HCT116 (cell line): ENCODE measurements around the gene ATP2A3. TPM values are rescaled to one million over a fixed set of nuclear protein-coding genes. Genes with fewer than 3 reads are reported as not detected.

Source experiments
- ATAC-seq: fragments of 200-7000 bp; cut with Tn5 transposase; 2 replicates; pipeline ENCODE4 v1.9.1; 2020; ENCODE audit warnings: mild to moderate bottlenecking, moderate library complexity
- BruUV-seq: library from RNA; stranded (reverse); fragments of 400-500 nt; replicated peaks from 2 replicates; lab custom pipeline; 2021; lab: Mats Ljungman, UMichigan
- CTCF ChIA-PET: fragments of 300-600 bp; sonication (Branson Sonifier 250); formaldehyde crosslinking; loops from one replicate; lab custom pipeline; 2021; ENCODE audit warnings: antibody characterized with exemption; lab: Charles Lee
- POLR2A ChIA-PET: fragments of 300-600, 350-600 bp; sonication (Branson Sonifier 250); formaldehyde crosslinking; loops from one replicate; lab custom pipeline; 2021; ENCODE audit warnings: antibody characterized with exemption; lab: Charles Lee
- RAD21 ChIA-PET, 2 experiments: fragments of 300-600 bp; sonication (Branson Sonifier 250); formaldehyde crosslinking; loops; one replicate each; lab custom pipeline; 2023; ENCODE audit warnings: low total read pairs in 2 of 2; ENCODE audit not compliant: uncharacterized antibody in 2 of 2, unreplicated experiment in 2 of 2, low non-redundant PET in 1 of 2; lab: Charles Lee
- DNase-seq: peaks from one replicate; pipeline ENCODE4 v3.0.0-alpha.2; 2010; ENCODE audit warnings: low read depth, low spot score
- H2AFZ ChIP-seq: fragments of 200-600 bp; shearing (Covaris generic), sonication (generic); 2 replicates; pipeline ENCODE4 v1.6.1; 2017; ENCODE audit warnings: low read depth, mixed run types, mixed read lengths, antibody characterized with exemption, low read length; ENCODE audit not compliant: poor library complexity, severe bottlenecking
- H3K27ac ChIP-seq: 2 replicates; pipeline ENCODE4 v1.5.1; 2012; ENCODE audit warnings: low read depth, low read length
- H3K27me3 ChIP-seq: fragments of 200-600 bp; sonication (generic); 2 replicates; pipeline ENCODE4 v1.6.1; 2016; ENCODE audit warnings: mixed run types, low read length, mixed read lengths; ENCODE audit not compliant: insufficient read depth
- H3K36me3 ChIP-seq, 2 experiments: fragments of 200-500 bp in 1 of 2; fragments of 200-600 bp in 1 of 2; sonication (Bioruptor generic) in 1 of 2; sonication (generic) in 1 of 2; 2 replicates each; pipeline versions ENCODE4 v1.5.1 to v1.6.1; 2014 to 2016; ENCODE audit warnings: low read length in 2 of 2, inconsistent platforms in 1 of 2, mixed read lengths in 1 of 2, mixed run types in 1 of 2; ENCODE audit not compliant: insufficient read depth in 2 of 2, control insufficient read depth in 1 of 2
- H3K4me1 ChIP-seq, 2 experiments: fragments of 200-600 bp in 1 of 2; sonication (generic) in 1 of 2; 2 replicates each; pipeline versions ENCODE4 v1.5.1 to v1.6.1; 2012 to 2017; ENCODE audit warnings: low read length in 2 of 2, inconsistent platforms in 1 of 2, mild to moderate bottlenecking in 1 of 2, mixed read lengths in 1 of 2, mixed run types in 1 of 2, moderate library complexity in 1 of 2; ENCODE audit not compliant: insufficient read depth in 2 of 2, control insufficient read depth in 1 of 2
- H3K4me2 ChIP-seq: fragments of 200-600 bp; sonication (generic); 2 replicates; pipeline ENCODE4 v1.6.1; 2017; ENCODE audit warnings: mixed run types, low read length, mixed read lengths
- H3K4me3 ChIP-seq, 2 experiments: fragments of 200-600 bp in 1 of 2; sonication (generic) in 1 of 2; replicated peaks in 1 of 2; 2 replicates each; pipeline ENCODE4 v1.5.1; 2011 to 2016; ENCODE audit warnings: low read length in 2 of 2, control low read depth in 1 of 2, low read depth in 1 of 2, mild to moderate bottlenecking in 1 of 2, mixed read lengths in 1 of 2, mixed run types in 1 of 2
- H3K79me2 ChIP-seq: fragments of 200-600 bp; sonication (generic); 2 replicates; pipeline ENCODE4 v1.6.1; 2017; ENCODE audit warnings: mild to moderate bottlenecking, mixed run types, low read length, moderate library complexity, mixed read lengths; ENCODE audit not compliant: insufficient read depth
- H3K9ac ChIP-seq: fragments of 200-600 bp; sonication (generic); 2 replicates; pipeline ENCODE4 v1.6.1; 2016; ENCODE audit warnings: low read length, mixed read lengths
- H3K9me2 ChIP-seq: fragments of 200-600 bp; sonication (generic), shearing (Covaris generic); 2 replicates; pipeline ENCODE4 v1.6.1; 2017; ENCODE audit warnings: mixed run types, mild to moderate bottlenecking, moderate library complexity; ENCODE audit not compliant: insufficient read depth
- H3K9me3 ChIP-seq, 2 experiments: fragments of 200-500 bp in 1 of 2; fragments of 200-600 bp in 1 of 2; sonication (Bioruptor generic) in 1 of 2; sonication (generic) in 1 of 2; 2 replicates each; pipeline ENCODE4 v1.6.1; 2014 to 2017; ENCODE audit warnings: low read length in 2 of 2, mixed read lengths in 2 of 2, inconsistent platforms in 1 of 2, low read depth in 1 of 2, mild to moderate bottlenecking in 1 of 2, mixed run types in 1 of 2, moderate library complexity in 1 of 2; ENCODE audit not compliant: control insufficient read depth in 1 of 2, insufficient read depth in 1 of 2
- H4K20me1 ChIP-seq: fragments of 200-600 bp; sonication (generic), shearing (Covaris generic); 2 replicates; pipeline ENCODE4 v1.6.1; 2017; ENCODE audit warnings: mixed run types, mild to moderate bottlenecking, moderate library complexity; ENCODE audit not compliant: insufficient read depth
- CEBPB ChIP-seq: IDR thresholded peaks from 2 replicates; pipeline ENCODE4 v1.6.1; 2012; ENCODE audit warnings: low read depth
- CTCF ChIP-seq, 3 experiments: fragments of 200-600 bp in 1 of 3; sonication (generic) in 1 of 3; IDR thresholded peaks in 2 of 3; conservative IDR thresholded peaks in 1 of 3; 2 replicates each; pipeline ENCODE4 v1.5.1; 2012 to 2017; ENCODE audit warnings: low read depth in 2 of 3, low read length in 2 of 3, antibody characterized with exemption in 1 of 3, borderline replicate concordance in 1 of 3, control low read depth in 1 of 3, mild to moderate bottlenecking in 1 of 3, mixed read lengths in 1 of 3, mixed run types in 1 of 3, moderate library complexity in 1 of 3; ENCODE audit not compliant: insufficient read depth in 1 of 3
- EZH2phosphoT487 ChIP-seq: fragments of 200-600 bp; IDR thresholded peaks from 2 replicates; pipeline ENCODE4 v1.6.1; 2018; ENCODE audit warnings: antibody characterized with exemption, borderline replicate concordance
- FOSL1 ChIP-seq: IDR thresholded peaks from 2 replicates; pipeline ENCODE4 v1.6.1; 2012; ENCODE audit warnings: low read depth
- RAD21 ChIP-seq: IDR thresholded peaks from 2 replicates; pipeline ENCODE4 v1.6.1; 2012; ENCODE audit warnings: low read depth, mild to moderate bottlenecking
- ZFX ChIP-seq: fragments of 450-650 bp; IDR thresholded peaks from 2 replicates; pipeline ENCODE4 v1.6.1; 2017
- intact Hi-C: fragments of 100-400 bp; cut with micrococcal nuclease; formaldehyde crosslinking; loops from 2 replicates; pipeline ENCODE4 v1.10.0; 2022
- total RNA-seq: library from RNA; stranded (reverse); gene quantifications from one replicate; pipeline ENCODE4 v1.2.1, GENCODE V29; 2021; ENCODE audit not compliant: unreplicated experiment

ATP2A3 gene
- total RNA-seq, 1 experiment from 2014 or later: 23.1 TPM

GRCh38 chr17:3913531-3914311, 50.5 kb downstream of the ATP2A3 start:
- Histone ChIP-seq H2AFZ (peak overlapping the region; percentile 98), H3K36me3 (no peaks in the 10 kb centered on the region), H3K9ac (no peak overlapping the region), H3K9me2 (no peaks in the 10 kb centered on the region), H3K9me3 (no peaks in the 10 kb centered on the region), H3K79me2 (no peaks in the 10 kb centered on the region), H3K27me3 (no peaks in the 10 kb centered on the region), H3K27ac (no peak overlapping the region), H3K4me2 (peak overlapping the region; percentile 54), H3K4me3 (no peak overlapping the region), H3K4me1 (peaks cover 0 to 8% of the 10 kb centered on the region in 2 experiments; a peak in 2 of 4 replicates), H4K20me1 (no peaks in the 10 kb centered on the region)
- POLR2A ChIA-PET: interaction anchor here (0.9 to 1.0 kb wide), 2 partner anchors 51 to 176 kb away, joined by 3 to 4 read pairs; no protein-coding TSS in a partner anchor
- ATAC-seq (peak; percentile 95), DNase-seq (peak; percentile 54)
- TF ChIP-seq RAD21 (peak; percentile 91), FOSL1 (no peak), CTCF (IDR thresholded peaks at IDR 0.05 in 2 of 3, conservative IDR thresholded peaks at IDR 0.05 in 1 of 3; ENCODE audit: borderline replicate concordance in 1 of 3, insufficient read depth in 1 of 3, low read depth in 2 of 3, low read length in 2 of 3) (peak; percentile 78 to 98 (median 96))
- intact Hi-C loops: loop anchor here (2.0 to 5.0 kb wide), 2 partner anchors 89 to 159 kb away; no protein-coding TSS in a partner anchor
- BruUV-seq: no TSS peak
- RAD21 ChIA-PET: interaction anchor here (0.7 to 1.5 kb wide), 5 partner anchors 21 to 176 kb away, joined by 3 to 7 read pairs (median 3); partner anchors contain the start of genes ATP2A3 (in 1 of the 2) and CAMKK1 (in 1 of the 2)
- CTCF ChIA-PET: interaction anchor here (0.6 to 3.9 kb wide), 23 partner anchors 9 to 302 kb away, joined by 3 to 31 read pairs (median 4); partner anchors contain the start of genes CAMKK1 and NCBP3

- no peaks in the 10 kb centered on the region for H4K20me1 ChIP-seq
- H3K27ac ChIP-seq: no peak overlapping the region
- no peaks in the 10 kb centered on the region for H3K36me3 ChIP-seq
- H2AFZ ChIP-seq: no peak overlapping the region
- H3K9me2 ChIP-seq: no peaks in the 10 kb centered on the region
- ATAC-seq: no peak
- no peaks in the 10 kb centered on the region for H3K27me3 ChIP-seq
- H3K4me3 ChIP-seq: no peak overlapping the region
- H3K4me2 ChIP-seq: no peak overlapping the region
- intact Hi-C loops: loop anchor here (5.0 kb wide), 1 partner anchor 159 kb away; no protein-coding TSS in a partner anchor
- CTCF ChIA-PET: interaction anchor here (1.8 to 3.9 kb wide), 4 partner anchors 23 to 175 kb away, joined by 8 to 31 read pairs (median 15); partner anchors contain the start of gene NCBP3
- H3K9me3 ChIP-seq: no peaks in the 10 kb centered on the region
- no TSS peak for BruUV-seq
- no peak overlapping the region for H3K9ac ChIP-seq
- DNase-seq: no peak
- POLR2A ChIA-PET: no interaction called here
- RAD21 ChIA-PET: no interaction called here
- no peaks in the 10 kb centered on the region for H3K79me2 ChIP-seq
- TF ChIP-seq CEBPB (no peak), ZFX (no peak), EZH2phosphoT487 (no peak)
- H3K4me1 ChIP-seq: peaks cover 0 to 8% of the 10 kb centered on the region in 2 experiments; a peak in 2 of 4 replicates
Observed at GRCh38 chr17:3912827-3913226, 51.4 kb downstream of the ATP2A3 start.
